ENCODE results near the gene ZNF579. TPM values are rescaled to one million over a fixed set of nuclear protein-coding genes. Genes with fewer than 3 reads are reported as not detected.

Gene ZNF579
- total and polyA plus RNA-seq, 2 of the 8 experiments (the other 6 are each of a cell fraction or from before 2014, with no cell fraction given) = 10.0 to 18.9 TPM

- Histone ChIP-seq H4K5ac (ENCODE audit: insufficient read length, low read depth, low read length) (no peak overlapping the region), H3K79me1 (ENCODE audit: low read depth, low read length) (no peaks in the 10 kb centered on the region), H3K14ac (ENCODE audit: insufficient read length) (no peak overlapping the region), H3K27me3 (replicated peaks in 1 of 4; ENCODE audit: control insufficient read depth in 3 of 4, extremely low read depth in 1 of 4, insufficient read depth in 3 of 4, low read length in 3 of 4) (peaks cover 0 to 2% (median 0%) of the 10 kb centered on the region in 4 experiments; a peak in 1 of 7 replicates), H3K9me3 (ENCODE audit: insufficient read depth in 2 of 2, low read depth in 1 of 2, low read length in 1 of 2) (no peaks in the 10 kb centered on the region; a peak in 1 of 4 replicates), H2AFZ (ENCODE audit: low read length) (no peak overlapping the region), H3K79me2 (ENCODE audit: control insufficient read depth in 1 of 2, insufficient read depth in 2 of 2, low read length in 2 of 2) (no peaks in the 10 kb centered on the region), H3K4me2 (ENCODE audit: insufficient read depth in 1 of 2, low read depth in 2 of 2, low read length in 2 of 2) (no peak overlapping the region), H2BK12ac (ENCODE audit: low read depth, low read length) (no peak overlapping the region), H2BK120ac (replicated peaks; ENCODE audit: low read depth, low read length) (no peak overlapping the region), H2BK20ac (ENCODE audit: low read length) (no peak overlapping the region), H4K8ac (ENCODE audit: extremely low read depth, insufficient read depth, low read length) (no peak overlapping the region), H2BK15ac (ENCODE audit: low read length) (no peak overlapping the region), H3K4me3 (ENCODE audit: extremely low read depth in 1 of 4, insufficient read depth in 2 of 4, low read depth in 3 of 4, low read length in 4 of 4) (no peak overlapping the region), H3K4ac (replicated peaks; ENCODE audit: insufficient read length, low read depth, low read length) (no peak overlapping the region), H3K27ac (ENCODE audit: low read depth, low read length) (no peak overlapping the region), H2AK5ac (ENCODE audit: low read depth, low read length) (no peak overlapping the region), H4K91ac (replicated peaks; ENCODE audit: insufficient read length, low read length) (no peak overlapping the region), H3K4me1 (replicated peaks in 1 of 4; ENCODE audit: control insufficient read depth in 3 of 4, insufficient read depth in 4 of 4, low read length in 3 of 4) (peaks cover 0 to 3% (median 0%) of the 10 kb centered on the region in 4 experiments; a peak in 3 of 7 replicates), H2BK5ac (ENCODE audit: low read depth, low read length) (no peak overlapping the region), H3K36me3 (ENCODE audit: control insufficient read depth in 2 of 4, insufficient read depth in 4 of 4, low read length in 3 of 4) (peaks cover 0 to 22% (median 4%) of the 10 kb centered on the region in 4 experiments; a peak in 6 of 8 replicates), H3K56ac (replicated peaks; ENCODE audit: insufficient read length, low read depth, low read length) (no peak overlapping the region), H4K20me1 (replicated peaks in 1 of 2; ENCODE audit: control insufficient read depth in 1 of 2, insufficient read depth in 2 of 2, low read length in 2 of 2) (peaks cover 1 to 5% of the 10 kb centered on the region in 2 experiments), H3K23me2 (ENCODE audit: low read depth, low read length) (no peaks in the 10 kb centered on the region), H3K23ac (ENCODE audit: insufficient read length) (no peak overlapping the region), H3K9ac (replicated peaks in 1 of 4; ENCODE audit: extremely low read depth in 1 of 4, low read depth in 3 of 4, low read length in 3 of 4) (no peak overlapping the region), H3K18ac (ENCODE audit: extremely low read depth, low read length) (no peak overlapping the region)
- TF ChIP-seq POLR2A (IDR thresholded peaks at IDR 0.05; ENCODE audit: control extremely low read depth in 1 of 2, low read depth in 2 of 2, low read length in 2 of 2) = peak in 1 of 2 experiments; percentile 29; a peak in 2 of 3 replicates
- no peak for TF ChIP-seq CBX5 (IDR thresholded peaks at IDR 0.05; ENCODE audit: low read depth, low read length)
- FAIRE-seq (no peak), DNase-seq (ENCODE audit: low read depth in 1 of 2, low spot score in 2 of 2) (no peak)
- POLR2A ChIA-PET (ENCODE audit: partially characterized antibody) = interaction anchor here (0.5 to 6.8 kb wide), 12 partner anchors 9 to 507 kb away, joined by 3 to 32 read pairs (median 4); partner anchors contain the start of genes FIZ1, UBE2S, ZNF524 and ZNF865
- CTCF ChIA-PET (ENCODE audit: partially characterized antibody) = interaction anchor here (0.6 to 8.0 kb wide), 4 partner anchors 9 to 478 kb away, joined by 3 to 38 read pairs (median 6); no protein-coding TSS in a partner anchor
- 89% methylated on average over 12 of the region's 12 CpGs; no CpG with 5 or more reads in 1 of the 2 experiments for WGBS, 2 experiments (ENCODE audit: extremely low coverage in 1 of 2, insufficient coverage in 1 of 2, insufficient read length in 1 of 2, insufficient replicate concordance in 2 of 2, low coverage in 1 of 2, low lambda C conversion rate in 2 of 2, missing lambda C conversion rate in 1 of 2)
Measured at GRCh38 chr19:55620410-55621204, 40.0 kb upstream of the ZNF579 start.

Data from H1 (cell line).